ENCODE data around the gene XCR1.
A peak's percentile ranks its signal among the peaks of the same experiment; 100 is the strongest.

XCR1 gene

GRCh38 chr3:45994419-45995235, 32.7 kb downstream of the XCR1 start:
- TF ChIP-seq L3MBTL2 (conservative IDR thresholded peaks at IDR 0.05) (peak; percentile 29; the same call in 1 of the 2 replicates), HDGF (IDR thresholded peaks at IDR 0.05; ENCODE audit: borderline replicate concordance) (no peak)
- ChIA-PET POLR2A (interaction anchor here (0.7 kb wide), 1 partner anchor 28 kb away, joined by 3 read pairs; no protein-coding TSS in a partner anchor), CTCF (no interaction called here)
- DNase-seq (ENCODE audit: extremely low spot score), result peak; percentile 9

- ChIA-PET CTCF (no interaction called here), POLR2A (no interaction called here)
- TF ChIP-seq SP1 (IDR thresholded peaks at IDR 0.05) (no peak), ELF4 (IDR thresholded peaks at IDR 0.05) (no peak), ARNT (IDR thresholded peaks at IDR 0.05) (no peak), FOXK2 (IDR thresholded peaks at IDR 0.05) (no peak), FOXM1 (IDR thresholded peaks at IDR 0.05; ENCODE audit: borderline replicate concordance) (no peak), BHLHE40 (IDR thresholded peaks at IDR 0.05; ENCODE audit: borderline replicate concordance) (no peak), SUZ12 (IDR thresholded peaks at IDR 0.05) (no peak), L3MBTL2 (conservative IDR thresholded peaks at IDR 0.05) (no peak), LEF1 (IDR thresholded peaks at IDR 0.05; ENCODE audit: borderline replicate concordance) (no peak), PKNOX1 (IDR thresholded peaks at IDR 0.05) (no peak), HDGF (IDR thresholded peaks at IDR 0.05; ENCODE audit: borderline replicate concordance) (no peak), NFRKB (IDR thresholded peaks at IDR 0.05) (no peak), ZNF384 (IDR thresholded peaks at IDR 0.05) (no peak), FOXA1 (IDR thresholded peaks at IDR 0.05) (no peak)
- DNase-seq (ENCODE audit: extremely low spot score), result no peak
Observed at GRCh38 chr3:45993421-45994027, 33.8 kb downstream of the XCR1 start.

- DNase-seq (ENCODE audit: extremely low spot score), result no peak
- POLR2A ChIA-PET, result no interaction called here
Observed at GRCh38 chr3:45992821-45993221, 34.5 kb downstream of the XCR1 start.

GRCh38 chr3:45992133-45992729, 35.1 kb downstream of the XCR1 start:
- TF ChIP-seq BHLHE40 (IDR thresholded peaks at IDR 0.05; ENCODE audit: borderline replicate concordance), result no peak
- TF ChIP-seq HDGF (IDR thresholded peaks at IDR 0.05; ENCODE audit: borderline replicate concordance), result no peak
- no peak for TF ChIP-seq L3MBTL2 (conservative IDR thresholded peaks at IDR 0.05)
- TF ChIP-seq ZNF384 (IDR thresholded peaks at IDR 0.05), result no peak
- no peak for TF ChIP-seq SP1 (IDR thresholded peaks at IDR 0.05)
- TF ChIP-seq ARNT (IDR thresholded peaks at IDR 0.05), result no peak
- TF ChIP-seq CTBP1 (IDR thresholded peaks at IDR 0.05; ENCODE audit: borderline replicate concordance), result no peak
- TF ChIP-seq PKNOX1 (IDR thresholded peaks at IDR 0.05), result no peak
- no peak for TF ChIP-seq TARDBP (IDR thresholded peaks at IDR 0.05)
- ChIA-PET POLR2A (no interaction called here), CTCF (no interaction called here)
- DNase-seq (ENCODE audit: extremely low spot score), result no peak

More at GRCh38 chr3:45992821-45993221, 34.5 kb downstream of the XCR1 start:
- CTCF ChIA-PET, result no interaction called here
- no peak for TF ChIP-seq SUZ12 (IDR thresholded peaks at IDR 0.05)
- TF ChIP-seq SP1 (IDR thresholded peaks at IDR 0.05), result no peak
- no peak for TF ChIP-seq ZNF384 (IDR thresholded peaks at IDR 0.05)
- TF ChIP-seq LEF1 (IDR thresholded peaks at IDR 0.05; ENCODE audit: borderline replicate concordance), result no peak
- TF ChIP-seq HDGF (IDR thresholded peaks at IDR 0.05; ENCODE audit: borderline replicate concordance), result no peak
- no peak for TF ChIP-seq NFRKB (IDR thresholded peaks at IDR 0.05)
- TF ChIP-seq FOXA1 (IDR thresholded peaks at IDR 0.05), result no peak
- TF ChIP-seq ELF4 (IDR thresholded peaks at IDR 0.05), result no peak
- TF ChIP-seq FOXK2 (IDR thresholded peaks at IDR 0.05), result no peak
- no peak for TF ChIP-seq L3MBTL2 (conservative IDR thresholded peaks at IDR 0.05)
- TF ChIP-seq PKNOX1 (IDR thresholded peaks at IDR 0.05), result no peak
- TF ChIP-seq BHLHE40 (IDR thresholded peaks at IDR 0.05; ENCODE audit: borderline replicate concordance), result no peak
- no peak for TF ChIP-seq CTBP1 (IDR thresholded peaks at IDR 0.05; ENCODE audit: borderline replicate concordance)

- POLR2A ChIA-PET, result no interaction called here
- no peak for DNase-seq (ENCODE audit: extremely low spot score)
- CTCF ChIA-PET, result no interaction called here
- TF ChIP-seq PKNOX1 (IDR thresholded peaks at IDR 0.05), result no peak
- no peak for TF ChIP-seq HDGF (IDR thresholded peaks at IDR 0.05; ENCODE audit: borderline replicate concordance)
- no peak for TF ChIP-seq CTBP1 (IDR thresholded peaks at IDR 0.05; ENCODE audit: borderline replicate concordance)
- TF ChIP-seq FOXA1 (IDR thresholded peaks at IDR 0.05), result no peak
- TF ChIP-seq TARDBP (IDR thresholded peaks at IDR 0.05), result no peak
- no peak for TF ChIP-seq SUZ12 (IDR thresholded peaks at IDR 0.05)
- TF ChIP-seq LEF1 (IDR thresholded peaks at IDR 0.05; ENCODE audit: borderline replicate concordance), result no peak
- TF ChIP-seq BHLHE40 (IDR thresholded peaks at IDR 0.05; ENCODE audit: borderline replicate concordance), result no peak
- TF ChIP-seq SP1 (IDR thresholded peaks at IDR 0.05), result no peak
- no peak for TF ChIP-seq FOXK2 (IDR thresholded peaks at IDR 0.05)
- TF ChIP-seq ELF4 (IDR thresholded peaks at IDR 0.05), result no peak
- no peak for TF ChIP-seq FOXM1 (IDR thresholded peaks at IDR 0.05; ENCODE audit: borderline replicate concordance)
- TF ChIP-seq NFRKB (IDR thresholded peaks at IDR 0.05), result no peak
- no peak for TF ChIP-seq ARNT (IDR thresholded peaks at IDR 0.05)
- no peak for TF ChIP-seq ZNF384 (IDR thresholded peaks at IDR 0.05)
- TF ChIP-seq L3MBTL2 (conservative IDR thresholded peaks at IDR 0.05), result no peak
Observed at GRCh38 chr3:45991341-45991740, 35.9 kb downstream of the XCR1 start.
